Choroid plexus epithelial cell (primary cell): ENCODE measurements around the gene HTRA3.
A peak's percentile ranks its signal among the peaks of the same experiment; 100 is the strongest.

ENCODE experiments used
- DNase-seq: peaks from one replicate; pipeline ENCODE4 v3.0.0-alpha.2; 2010; ENCODE audit warnings: low read depth
- H3K4me3 ChIP-seq: 2 replicates; pipeline ENCODE4 v1.5.1; 2011; ENCODE audit warnings: low read depth, mild to moderate bottlenecking, control low read depth, low read length, moderate library complexity
- TF ChIP-seq, protein P1 (sequence below): conservative IDR thresholded peaks from 2 replicates; pipeline ENCODE4 v1.5.1; 2011; ENCODE audit warnings: low read depth, mild to moderate bottlenecking, control low read depth, inconsistent platforms, low read length, moderate library complexity

HTRA3 gene

DNA sequence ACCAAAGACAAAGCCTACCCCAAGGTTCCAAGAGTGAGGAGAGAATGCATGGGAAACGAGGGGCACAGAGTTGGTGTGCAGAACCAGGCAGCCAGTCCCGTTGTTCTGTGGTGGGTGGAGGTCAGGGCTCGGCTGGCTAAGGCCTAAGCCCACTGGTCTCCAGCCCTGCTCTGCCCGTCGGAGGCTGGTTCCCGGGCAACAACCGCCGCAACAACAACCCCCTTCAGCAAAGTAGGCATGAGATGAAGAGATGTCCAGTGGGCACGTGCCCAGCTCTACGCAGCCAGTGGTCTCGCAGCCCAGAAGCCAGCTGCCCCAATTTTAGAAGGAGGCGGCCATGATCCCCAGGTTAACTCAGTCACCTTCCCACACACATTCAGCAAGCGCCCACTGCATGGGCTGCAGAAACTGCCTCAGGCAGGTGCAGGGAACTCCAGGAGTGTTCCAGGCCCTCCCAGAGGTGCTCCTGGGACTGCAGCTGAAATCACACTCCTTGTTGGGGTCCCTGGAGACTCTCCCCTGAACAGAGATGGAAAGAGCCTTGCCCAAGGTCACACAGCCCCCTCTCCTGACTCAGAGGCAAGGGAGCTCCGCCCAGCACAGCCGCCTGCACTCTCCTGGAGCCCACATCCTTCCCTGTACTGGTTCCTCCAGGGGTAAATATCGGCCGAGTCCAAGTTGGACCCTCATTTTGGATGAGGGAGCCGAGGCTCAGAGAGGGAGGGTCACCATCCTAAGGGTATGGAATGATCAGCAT lies 25.4 kb upstream of the HTRA3 start:
- TF ChIP-seq, protein P1, sequence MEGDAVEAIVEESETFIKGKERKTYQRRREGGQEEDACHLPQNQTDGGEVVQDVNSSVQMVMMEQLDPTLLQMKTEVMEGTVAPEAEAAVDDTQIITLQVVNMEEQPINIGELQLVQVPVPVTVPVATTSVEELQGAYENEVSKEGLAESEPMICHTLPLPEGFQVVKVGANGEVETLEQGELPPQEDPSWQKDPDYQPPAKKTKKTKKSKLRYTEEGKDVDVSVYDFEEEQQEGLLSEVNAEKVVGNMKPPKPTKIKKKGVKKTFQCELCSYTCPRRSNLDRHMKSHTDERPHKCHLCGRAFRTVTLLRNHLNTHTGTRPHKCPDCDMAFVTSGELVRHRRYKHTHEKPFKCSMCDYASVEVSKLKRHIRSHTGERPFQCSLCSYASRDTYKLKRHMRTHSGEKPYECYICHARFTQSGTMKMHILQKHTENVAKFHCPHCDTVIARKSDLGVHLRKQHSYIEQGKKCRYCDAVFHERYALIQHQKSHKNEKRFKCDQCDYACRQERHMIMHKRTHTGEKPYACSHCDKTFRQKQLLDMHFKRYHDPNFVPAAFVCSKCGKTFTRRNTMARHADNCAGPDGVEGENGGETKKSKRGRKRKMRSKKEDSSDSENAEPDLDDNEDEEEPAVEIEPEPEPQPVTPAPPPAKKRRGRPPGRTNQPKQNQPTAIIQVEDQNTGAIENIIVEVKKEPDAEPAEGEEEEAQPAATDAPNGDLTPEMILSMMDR, result no peak
- no peak for DNase-seq
- H3K4me3 ChIP-seq, result no peak overlapping the region

GRCh38 chr4:8244931-8245460 lies 24.6 kb upstream of the HTRA3 start:
- DNase-seq, result no peak
- no peak overlapping the region for H3K4me3 ChIP-seq
- TF ChIP-seq, protein P1, result no peak

DNA sequence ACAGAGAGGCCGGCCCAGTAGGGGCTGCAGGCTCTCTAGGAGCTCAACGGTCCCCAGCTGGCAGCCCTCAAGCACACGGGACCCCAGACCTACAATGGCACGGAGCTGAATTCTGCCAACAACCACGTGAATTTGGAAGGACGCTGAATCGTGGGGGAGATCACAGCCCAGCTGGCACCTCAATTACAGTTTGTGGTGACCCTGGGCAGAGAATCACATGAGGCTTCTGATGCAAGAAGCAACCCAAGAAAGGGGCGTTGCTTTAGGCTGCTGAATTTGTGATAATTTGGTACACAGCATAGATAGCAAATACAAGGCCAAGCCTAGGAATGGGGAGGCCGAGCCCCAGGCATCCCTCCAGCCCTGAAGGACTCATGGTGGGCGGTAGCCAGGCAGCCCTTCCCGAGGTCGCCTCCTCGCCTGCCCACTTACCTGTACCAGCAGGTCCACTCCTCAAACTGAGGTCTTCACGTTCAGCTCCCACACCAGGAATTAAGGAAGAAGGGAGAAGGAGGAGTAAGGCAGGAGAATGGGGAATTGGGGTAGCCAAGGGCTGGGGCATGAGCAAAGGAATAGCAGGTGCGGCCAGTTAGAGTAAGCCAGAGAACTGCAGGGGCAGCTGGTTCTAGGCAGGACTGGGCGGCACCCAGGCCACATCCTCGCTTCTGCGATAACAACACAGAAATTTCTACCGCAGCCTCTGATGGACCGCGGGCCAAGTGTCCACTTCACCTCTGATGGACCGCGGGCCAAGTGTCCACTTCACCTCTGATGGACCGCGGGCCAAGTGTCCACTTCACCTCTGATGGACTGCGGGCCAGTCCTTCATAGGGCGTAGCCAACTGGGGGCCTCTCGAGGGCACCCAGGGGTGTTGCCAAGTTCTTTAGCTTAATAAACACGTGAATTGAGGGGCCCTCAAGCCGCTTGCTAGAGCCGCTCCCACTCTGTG lies 23.4 kb upstream of the HTRA3 start:
- no peak for DNase-seq
- TF ChIP-seq, protein P1, result no peak

GRCh38 chr4:8247047-8247930 lies 22.3 kb upstream of the HTRA3 start:
- no peak overlapping the region for H3K4me3 ChIP-seq
- DNase-seq, result peak; percentile 83
- TF ChIP-seq, protein P1, result no peak

More for the DNA sequence above, 23.4 kb upstream of the HTRA3 start:
- no peak overlapping the region for H3K4me3 ChIP-seq

GRCh38 chr4:8248091-8248490 lies 21.5 kb upstream of the HTRA3 start:
- H3K4me3 ChIP-seq, result no peak overlapping the region
- TF ChIP-seq, protein P1, result no peak
- DNase-seq, result peak; percentile 74

DNA sequence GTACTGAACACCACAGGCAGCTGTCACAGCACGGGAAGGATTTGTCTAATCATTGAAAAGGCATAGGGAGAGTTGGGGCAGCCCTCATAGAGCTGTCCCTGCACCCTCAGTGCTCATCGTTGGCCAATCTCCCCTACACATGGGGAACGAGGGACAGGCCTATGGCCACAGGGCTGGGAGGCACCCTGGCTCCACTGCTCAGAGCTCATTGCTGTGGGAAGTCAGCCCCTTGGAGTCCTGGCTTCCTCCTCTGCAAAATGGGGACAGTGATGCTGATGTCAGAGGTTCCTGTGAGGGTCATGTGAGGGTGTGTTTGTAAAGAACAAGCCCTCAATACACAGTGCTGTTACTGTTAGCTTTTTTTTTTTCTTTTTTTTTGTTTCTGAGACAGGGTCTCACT lies 19.3 kb upstream of the HTRA3 start:
- TF ChIP-seq, protein P1, result no peak
- no peak for DNase-seq
- H3K4me3 ChIP-seq, result no peak overlapping the region
